EH (cell line): ENCODE measurements around the gene DDX41.

ENCODE experiments used
- DNase-seq: peaks from one replicate; pipeline ENCODE4 v3.0.0-alpha.2; 2015; ENCODE audit warnings: low read depth

DDX41 gene

GRCh38 chr5:177483994-177484901 lies 32.5 kb downstream of the DDX41 start:
- peak; percentile 45 for DNase-seq

GRCh38 chr5:177483042-177483441 lies 33.7 kb downstream of the DDX41 start:
- DNase-seq, result no peak

- peak; percentile 47 for DNase-seq
Observed at GRCh38 chr5:177482359-177482795, 34.4 kb downstream of the DDX41 start.

GRCh38 chr5:177479774-177480173 lies 37.0 kb downstream of the DDX41 start:
- DNase-seq, result peak; percentile 62

GRCh38 chr5:177478711-177479646 lies 37.8 kb downstream of the DDX41 start:
- DNase-seq, result peak; percentile 69

- DNase-seq, result peak; percentile 59
Observed at GRCh38 chr5:177477701-177478477, 38.9 kb downstream of the DDX41 start.

- DNase-seq, result peak; percentile 85
Observed at GRCh38 chr5:177476531-177477233, 40.1 kb downstream of the DDX41 start.

GRCh38 chr5:177475563-177476427 lies 41.0 kb downstream of the DDX41 start:
- DNase-seq, result peak; percentile 55

GRCh38 chr5:177474846-177475562 lies 41.8 kb downstream of the DDX41 start:
- peak; percentile 60 for DNase-seq

- DNase-seq, result peak; percentile 53
Observed at GRCh38 chr5:177474002-177474476, 42.7 kb downstream of the DDX41 start.

- DNase-seq, result peak; percentile 78
Observed at GRCh38 chr5:177473443-177474001, 43.2 kb downstream of the DDX41 start, which contains the start of gene DBN1. Gene DBN1 (minus strand): TSS chr5:177473634. CDS start chr5:177473521, 113 bp downstream.

GRCh38 chr5:177472460-177473442 lies 44.0 kb downstream of the DDX41 start:
- DNase-seq, result peak; percentile 56

GRCh38 chr5:177471610-177472356 lies 45.0 kb downstream of the DDX41 start:
- DNase-seq, result peak; percentile 78

- peak; percentile 73 for DNase-seq
Observed at GRCh38 chr5:177470759-177471536, 45.8 kb downstream of the DDX41 start.

GRCh38 chr5:177469750-177470525 lies 46.8 kb downstream of the DDX41 start:
- peak; percentile 7 for DNase-seq
